Activated CD8-positive, alpha-beta memory T cell treated with anti-CD3 and anti-CD28 coated beads for 24 hours (primary cell): ENCODE measurements around the gene ALKBH5.

ENCODE experiments used
- DNase-seq: peaks from one replicate; pipeline ENCODE4 v3.0.0-alpha.2; 2020

Gene ALKBH5

GRCh38 chr17:18159551-18160120, 24.0 kb upstream of the ALKBH5 start:
- no peak for DNase-seq

GRCh38 chr17:18160128-18160856, 23.3 kb upstream of the ALKBH5 start:
- DNase-seq = no peak

GRCh38 chr17:18161207-18162145, 22.2 kb upstream of the ALKBH5 start:
- DNase-seq = no peak

GRCh38 chr17:18163547-18163946, 20.1 kb upstream of the ALKBH5 start:
- no peak for DNase-seq

GRCh38 chr17:18166894-18167293, 16.7 kb upstream of the ALKBH5 start:
- no peak for DNase-seq

GRCh38 chr17:18167421-18167820, 16.2 kb upstream of the ALKBH5 start:
- no peak for DNase-seq

- DNase-seq = no peak
Observed at GRCh38 chr17:18172531-18173278, 10.9 kb upstream of the ALKBH5 start.

- no peak for DNase-seq
Observed at GRCh38 chr17:18173740-18174139, 9.9 kb upstream of the ALKBH5 start.

- DNase-seq = no peak
Observed at GRCh38 chr17:18176176-18176575, 7.5 kb upstream of the ALKBH5 start.

GRCh38 chr17:18177133-18177532, 6.5 kb upstream of the ALKBH5 start:
- no peak for DNase-seq

- no peak for DNase-seq
Observed at GRCh38 chr17:18177722-18178121, 5.9 kb upstream of the ALKBH5 start.

GRCh38 chr17:18179196-18179595, 4.4 kb upstream of the ALKBH5 start:
- DNase-seq = no peak

GRCh38 chr17:18179804-18180203, 3.8 kb upstream of the ALKBH5 start:
- no peak for DNase-seq

GRCh38 chr17:18181358-18181757, 2.3 kb upstream of the ALKBH5 start:
- peak; percentile 64 for DNase-seq

GRCh38 chr17:18182110-18182977, 1.3 kb upstream of the ALKBH5 start:
- no peak for DNase-seq

GRCh38 chr17:18182978-18183333, 672 bp upstream of the ALKBH5 start:
- DNase-seq = peak; percentile 93

- DNase-seq = peak; percentile 82
Observed at GRCh38 chr17:18184143-18185031, 759 bp downstream of the ALKBH5 start.

- no peak for DNase-seq
Observed at GRCh38 chr17:18185391-18185790, 1.8 kb downstream of the ALKBH5 start.

- DNase-seq = no peak
Observed at GRCh38 chr17:18185832-18186626, 2.4 kb downstream of the ALKBH5 start.

- no peak for DNase-seq
Observed at GRCh38 chr17:18186627-18186982, 3.0 kb downstream of the ALKBH5 start.
